SU-DHL-6 (cell line): ENCODE measurements around the gene COX15.

Experiments
- H2AFZ ChIP-seq: fragments of 200-600 bp; sonication (generic); 2 replicates; pipeline ENCODE4 v1.6.1; 2014; ENCODE audit warnings: low read depth, mild to moderate bottlenecking, moderate library complexity, mixed read lengths, antibody characterized with exemption, low read length; ENCODE audit not compliant: severe bottlenecking
- H3F3A ChIP-seq: fragments of 200-600 bp; shearing (Covaris generic); 2 replicates; pipeline ENCODE4 v1.6.0; 2016; ENCODE audit warnings: antibody characterized with exemption, mild to moderate bottlenecking; ENCODE audit not compliant: insufficient read depth
- H3K27ac ChIP-seq: fragments of 200-600 bp; sonication (generic); 2 replicates; pipeline ENCODE4 v1.5.1; 2016; ENCODE audit warnings: low read depth, mild to moderate bottlenecking, low read length, moderate library complexity, mixed read lengths
- H3K27me3 ChIP-seq: fragments of 200-600 bp; sonication (generic), shearing (Covaris generic); 2 replicates; pipeline ENCODE4 v1.6.0; 2014; ENCODE audit warnings: mild to moderate bottlenecking, low read length
- H3K36me3 ChIP-seq: fragments of 200-600 bp; sonication (generic); 2 replicates; pipeline ENCODE4 v1.6.1; 2014; ENCODE audit warnings: mild to moderate bottlenecking, low read length, mixed read lengths
- H3K4me2 ChIP-seq: fragments of 300-600, 200-600 bp; shearing (Covaris generic), sonication (generic); 2 replicates; pipeline ENCODE4 v1.6.0; 2014; ENCODE audit warnings: low read length, low read depth, mild to moderate bottlenecking; ENCODE audit not compliant: poor library complexity, severe bottlenecking
- H3K4me3 ChIP-seq: fragments of 200-600 bp; sonication (generic); 2 replicates; pipeline ENCODE4 v1.5.1; 2014; ENCODE audit warnings: antibody characterized with exemption, low read length, mild to moderate bottlenecking, mixed read lengths; ENCODE audit not compliant: insufficient read depth, poor library complexity, severe bottlenecking
- H3K79me2 ChIP-seq: fragments of 200-600 bp; sonication (generic); 2 replicates; pipeline ENCODE4 v1.6.1; 2014; ENCODE audit warnings: mild to moderate bottlenecking, low read length, moderate library complexity; ENCODE audit not compliant: insufficient read depth
- H3K9ac ChIP-seq: fragments of 200-600 bp; sonication (generic); 2 replicates; pipeline ENCODE4 v1.7.0; 2014; ENCODE audit warnings: mild to moderate bottlenecking, low read length
- H3K9me2 ChIP-seq: fragments of 200-600 bp; sonication (generic); replicated peaks from 2 replicates; pipeline ENCODE4 v1.6.1; 2014; ENCODE audit warnings: low read length; ENCODE audit not compliant: insufficient read depth
- H3K9me3 ChIP-seq: fragments of 200-600 bp; sonication (generic); 2 replicates; pipeline ENCODE4 v1.6.1; 2014; ENCODE audit warnings: low read length, mixed read lengths; ENCODE audit not compliant: insufficient read depth
- H4K20me1 ChIP-seq: fragments of 200-600 bp; sonication (generic); 2 replicates; pipeline ENCODE4 v1.6.1; 2014; ENCODE audit warnings: low read depth, mild to moderate bottlenecking, antibody characterized with exemption, low read length, moderate library complexity, mixed read lengths
- EZH2phosphoT487 ChIP-seq: fragments of 200-600 bp; sonication (generic), shearing (Covaris generic); conservative IDR thresholded peaks from 2 replicates; pipeline ENCODE4 v1.6.1; 2018; ENCODE audit warnings: mild to moderate bottlenecking, antibody characterized with exemption, low read length, moderate library complexity, mixed read lengths
- TF ChIP-seq, protein P1 (sequence below): fragments of 200-600 bp; sonication (generic); IDR thresholded peaks from one replicate; pipeline ENCODE4 v1.5.1; 2017; ENCODE audit warnings: antibody characterized with exemption, mild to moderate bottlenecking, low read length, moderate library complexity; ENCODE audit not compliant: insufficient read depth, poor library complexity, severe bottlenecking

The COX15 gene

DNA sequence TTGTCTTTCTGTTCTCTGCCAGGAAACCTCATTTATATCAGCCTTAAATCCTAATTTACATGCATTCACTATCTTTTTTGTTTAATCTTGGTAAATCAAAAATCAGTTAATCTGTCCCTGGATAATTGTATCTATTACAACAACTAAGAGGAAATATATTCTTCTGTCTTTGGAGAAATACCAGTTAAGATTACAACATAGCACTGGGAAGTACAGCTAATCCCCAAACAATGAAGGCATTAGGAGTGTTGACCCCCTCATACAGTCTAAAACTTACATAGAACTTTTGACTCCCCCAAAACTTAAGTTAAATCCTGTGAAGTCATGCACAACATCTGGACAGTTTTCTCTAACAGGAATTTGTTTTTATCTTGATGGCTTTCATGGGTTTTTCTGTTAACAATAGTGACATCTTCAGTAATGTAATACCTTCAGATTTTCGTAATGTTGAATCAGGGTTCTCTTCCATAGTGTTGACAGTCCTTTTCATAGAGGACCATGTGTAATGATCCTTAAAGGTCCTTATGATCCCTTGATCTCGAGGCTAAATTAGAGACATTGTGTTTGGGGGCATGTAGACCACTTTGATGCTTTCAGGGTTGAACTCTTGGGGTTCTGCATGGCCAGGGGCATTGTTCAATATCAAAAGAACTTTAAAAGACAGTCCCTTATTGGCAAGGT, 26.4 kb upstream of the COX15 start:
- Histone ChIP-seq H3K4me3 (no peak overlapping the region), H3K9me2 (no peaks in the 10 kb centered on the region), H4K20me1 (no peaks in the 10 kb centered on the region), H3K4me2 (no peak overlapping the region), H2AFZ (no peak overlapping the region), H3K27me3 (no peaks in the 10 kb centered on the region), H3F3A (peaks cover 2% of the 10 kb centered on the region; the same call in 1 of the 2 replicates), H3K79me2 (no peaks in the 10 kb centered on the region), H3K9me3 (no peaks in the 10 kb centered on the region), H3K36me3 (peaks cover 42% of the 10 kb centered on the region; the same call in 1 of the 2 replicates), H3K27ac (no peak overlapping the region), H3K9ac (no peak overlapping the region)
- no peak for TF ChIP-seq EZH2phosphoT487
- TF ChIP-seq, protein P1, sequence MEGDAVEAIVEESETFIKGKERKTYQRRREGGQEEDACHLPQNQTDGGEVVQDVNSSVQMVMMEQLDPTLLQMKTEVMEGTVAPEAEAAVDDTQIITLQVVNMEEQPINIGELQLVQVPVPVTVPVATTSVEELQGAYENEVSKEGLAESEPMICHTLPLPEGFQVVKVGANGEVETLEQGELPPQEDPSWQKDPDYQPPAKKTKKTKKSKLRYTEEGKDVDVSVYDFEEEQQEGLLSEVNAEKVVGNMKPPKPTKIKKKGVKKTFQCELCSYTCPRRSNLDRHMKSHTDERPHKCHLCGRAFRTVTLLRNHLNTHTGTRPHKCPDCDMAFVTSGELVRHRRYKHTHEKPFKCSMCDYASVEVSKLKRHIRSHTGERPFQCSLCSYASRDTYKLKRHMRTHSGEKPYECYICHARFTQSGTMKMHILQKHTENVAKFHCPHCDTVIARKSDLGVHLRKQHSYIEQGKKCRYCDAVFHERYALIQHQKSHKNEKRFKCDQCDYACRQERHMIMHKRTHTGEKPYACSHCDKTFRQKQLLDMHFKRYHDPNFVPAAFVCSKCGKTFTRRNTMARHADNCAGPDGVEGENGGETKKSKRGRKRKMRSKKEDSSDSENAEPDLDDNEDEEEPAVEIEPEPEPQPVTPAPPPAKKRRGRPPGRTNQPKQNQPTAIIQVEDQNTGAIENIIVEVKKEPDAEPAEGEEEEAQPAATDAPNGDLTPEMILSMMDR, result no peak

DNA sequence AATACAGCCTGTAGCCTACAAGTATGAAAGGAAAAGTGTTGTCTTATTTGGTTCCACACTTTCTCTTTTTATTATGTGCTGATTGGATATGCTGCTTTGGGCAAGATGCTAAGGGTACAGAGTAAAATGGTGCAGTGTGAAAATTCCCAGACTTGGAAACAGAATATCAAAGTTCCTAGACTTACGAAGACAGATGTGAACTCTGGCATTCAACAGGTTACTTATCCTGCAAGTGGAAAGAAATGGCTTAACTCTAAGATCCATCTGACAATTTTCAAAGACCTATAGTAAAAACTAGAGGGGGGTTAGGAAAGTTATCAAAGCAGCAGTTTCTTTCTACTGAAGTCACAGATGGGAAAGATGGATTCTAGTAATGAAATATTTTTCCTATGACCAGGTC, 24.2 kb upstream of the COX15 start:
- Histone ChIP-seq H3K9me3 (no peaks in the 10 kb centered on the region), H3K9me2 (no peaks in the 10 kb centered on the region), H2AFZ (no peak overlapping the region), H3K27ac (no peak overlapping the region), H3K4me3 (no peak overlapping the region), H4K20me1 (no peaks in the 10 kb centered on the region), H3K27me3 (no peaks in the 10 kb centered on the region), H3K9ac (no peak overlapping the region), H3F3A (no peaks in the 10 kb centered on the region), H3K79me2 (no peaks in the 10 kb centered on the region), H3K36me3 (peaks cover 52% of the 10 kb centered on the region), H3K4me2 (no peak overlapping the region)
- TF ChIP-seq EZH2phosphoT487, result no peak
- TF ChIP-seq, protein P1, result no peak

DNA sequence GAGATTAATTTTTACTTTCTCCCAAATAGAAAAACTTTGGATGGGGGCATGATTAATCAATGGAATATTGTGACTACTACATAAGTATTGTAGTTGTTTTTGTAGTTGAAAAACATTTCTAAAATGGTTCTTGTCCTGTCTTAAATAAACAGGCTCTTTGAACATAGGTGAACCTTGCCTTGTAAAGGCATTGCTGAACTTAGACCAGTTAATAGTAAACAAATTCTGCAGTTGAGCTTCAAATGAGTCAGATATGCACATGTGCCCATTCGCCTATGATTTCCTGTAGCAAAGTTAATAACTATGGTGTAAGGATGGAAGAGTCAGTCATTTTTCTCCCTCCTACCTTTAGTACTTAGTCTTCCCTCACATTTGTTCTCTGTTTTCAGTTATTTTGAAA, 22.7 kb upstream of the COX15 start:
- H3K9me2 ChIP-seq, result no peaks in the 10 kb centered on the region
- no peaks in the 10 kb centered on the region for H3K27me3 ChIP-seq
- no peaks in the 10 kb centered on the region for H3K9me3 ChIP-seq
- H3K79me2 ChIP-seq, result no peaks in the 10 kb centered on the region
- no peaks in the 10 kb centered on the region for H4K20me1 ChIP-seq
- H3K36me3 ChIP-seq, result peaks cover 63% of the 10 kb centered on the region
- H3F3A ChIP-seq, result no peaks in the 10 kb centered on the region
- no peak overlapping the region for H3K4me3 ChIP-seq
- no peak overlapping the region for H2AFZ ChIP-seq
- TF ChIP-seq EZH2phosphoT487, result no peak
- TF ChIP-seq, protein P1, result no peak
- H3K27ac ChIP-seq, result no peak overlapping the region
- H3K4me2 ChIP-seq, result no peak overlapping the region
- no peak overlapping the region for H3K9ac ChIP-seq
